SU-DHL-6 (cell line): ENCODE results near the gene GNB2.

Experiments
- H2AFZ ChIP-seq: fragments of 200-600 bp; sonication (generic); 2 replicates; pipeline ENCODE4 v1.6.1; 2014; ENCODE audit warnings: low read depth, mild to moderate bottlenecking, moderate library complexity, mixed read lengths, antibody characterized with exemption, low read length; ENCODE audit not compliant: severe bottlenecking
- H3F3A ChIP-seq: fragments of 200-600 bp; shearing (Covaris generic); 2 replicates; pipeline ENCODE4 v1.6.0; 2016; ENCODE audit warnings: antibody characterized with exemption, mild to moderate bottlenecking; ENCODE audit not compliant: insufficient read depth
- H3K27ac ChIP-seq: fragments of 200-600 bp; sonication (generic); 2 replicates; pipeline ENCODE4 v1.5.1; 2016; ENCODE audit warnings: low read depth, mild to moderate bottlenecking, low read length, moderate library complexity, mixed read lengths
- H3K27me3 ChIP-seq: fragments of 200-600 bp; sonication (generic), shearing (Covaris generic); 2 replicates; pipeline ENCODE4 v1.6.0; 2014; ENCODE audit warnings: mild to moderate bottlenecking, low read length
- H3K36me3 ChIP-seq: fragments of 200-600 bp; sonication (generic); 2 replicates; pipeline ENCODE4 v1.6.1; 2014; ENCODE audit warnings: mild to moderate bottlenecking, low read length, mixed read lengths
- H3K4me2 ChIP-seq: fragments of 300-600, 200-600 bp; shearing (Covaris generic), sonication (generic); 2 replicates; pipeline ENCODE4 v1.6.0; 2014; ENCODE audit warnings: low read length, low read depth, mild to moderate bottlenecking; ENCODE audit not compliant: poor library complexity, severe bottlenecking
- H3K4me3 ChIP-seq: fragments of 200-600 bp; sonication (generic); 2 replicates; pipeline ENCODE4 v1.5.1; 2014; ENCODE audit warnings: antibody characterized with exemption, low read length, mild to moderate bottlenecking, mixed read lengths; ENCODE audit not compliant: insufficient read depth, poor library complexity, severe bottlenecking
- H3K79me2 ChIP-seq: fragments of 200-600 bp; sonication (generic); 2 replicates; pipeline ENCODE4 v1.6.1; 2014; ENCODE audit warnings: mild to moderate bottlenecking, low read length, moderate library complexity; ENCODE audit not compliant: insufficient read depth
- H3K9ac ChIP-seq: fragments of 200-600 bp; sonication (generic); 2 replicates; pipeline ENCODE4 v1.7.0; 2014; ENCODE audit warnings: mild to moderate bottlenecking, low read length
- H3K9me2 ChIP-seq: fragments of 200-600 bp; sonication (generic); replicated peaks from 2 replicates; pipeline ENCODE4 v1.6.1; 2014; ENCODE audit warnings: low read length; ENCODE audit not compliant: insufficient read depth
- H3K9me3 ChIP-seq: fragments of 200-600 bp; sonication (generic); 2 replicates; pipeline ENCODE4 v1.6.1; 2014; ENCODE audit warnings: low read length, mixed read lengths; ENCODE audit not compliant: insufficient read depth
- H4K20me1 ChIP-seq: fragments of 200-600 bp; sonication (generic); 2 replicates; pipeline ENCODE4 v1.6.1; 2014; ENCODE audit warnings: low read depth, mild to moderate bottlenecking, antibody characterized with exemption, low read length, moderate library complexity, mixed read lengths
- CTCF ChIP-seq: fragments of 200-600 bp; sonication (generic); IDR thresholded peaks from one replicate; pipeline ENCODE4 v1.5.1; 2017; ENCODE audit warnings: antibody characterized with exemption, mild to moderate bottlenecking, low read length, moderate library complexity; ENCODE audit not compliant: insufficient read depth, poor library complexity, severe bottlenecking
- EZH2phosphoT487 ChIP-seq: fragments of 200-600 bp; sonication (generic), shearing (Covaris generic); conservative IDR thresholded peaks from 2 replicates; pipeline ENCODE4 v1.6.1; 2018; ENCODE audit warnings: mild to moderate bottlenecking, antibody characterized with exemption, low read length, moderate library complexity, mixed read lengths

The GNB2 gene

DNA sequence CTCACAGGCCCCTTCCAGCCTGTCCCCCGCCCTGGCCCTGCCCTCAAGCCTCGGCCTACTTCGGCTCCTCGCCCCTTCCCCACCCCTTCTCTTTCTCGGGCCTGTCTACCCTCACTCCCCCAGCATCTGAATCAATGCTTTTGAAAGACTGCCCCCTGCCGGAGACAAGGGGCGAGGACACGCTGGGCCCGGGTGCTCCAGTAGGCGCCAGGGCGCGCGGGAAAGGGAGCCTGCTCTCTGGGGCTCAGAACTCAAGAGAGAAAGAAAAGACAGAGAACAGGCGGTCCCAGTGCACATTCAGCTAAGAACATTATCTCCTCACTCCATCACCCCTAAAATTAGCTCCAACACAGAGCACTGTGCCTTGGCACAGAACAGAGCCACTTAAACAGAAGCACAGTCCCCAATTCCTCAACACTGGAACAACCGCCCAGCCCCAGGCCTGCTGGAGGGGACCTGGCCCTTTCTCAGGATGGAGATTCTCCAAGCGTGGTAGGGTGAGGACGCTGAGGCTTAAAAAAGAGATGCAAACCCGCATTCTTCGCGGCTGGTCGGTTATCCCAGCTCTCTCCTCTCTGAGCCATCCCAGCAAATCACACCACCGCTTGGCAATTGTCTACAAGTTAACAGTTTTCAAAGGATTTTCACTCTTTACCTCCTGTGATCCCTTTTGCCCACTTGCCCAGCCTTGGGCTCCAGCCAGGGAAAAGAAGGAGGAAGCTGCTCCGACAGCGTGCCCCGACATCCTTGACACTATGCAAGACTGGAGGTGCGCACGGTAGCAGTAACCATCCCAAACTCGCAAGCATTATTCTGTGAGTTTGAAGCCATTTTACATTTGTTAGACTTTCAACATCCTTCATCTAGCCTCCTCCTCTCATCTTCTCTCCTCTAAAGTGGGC lies 18.4 kb downstream of the GNB2 start:
- peaks cover 9% of the 10 kb centered on the region; the same call in 1 of the 2 replicates for H4K20me1 ChIP-seq

GRCh38 chr7:100692578-100692961 lies 19.0 kb downstream of the GNB2 start:
- H2AFZ ChIP-seq, result no peak overlapping the region
- H3K9me2 ChIP-seq, result no peaks in the 10 kb centered on the region
- peaks cover 42% of the 10 kb centered on the region for H3K79me2 ChIP-seq
- H3K27ac ChIP-seq, result no peak overlapping the region
- TF ChIP-seq EZH2phosphoT487, result no peak
- TF ChIP-seq CTCF, result no peak
- no peaks in the 10 kb centered on the region for H3K36me3 ChIP-seq
- peak overlapping the region; percentile 91 for H3K4me2 ChIP-seq
- peak overlapping the region; percentile 88 for H3K9ac ChIP-seq
- H3K27me3 ChIP-seq, result no peaks in the 10 kb centered on the region
- peaks cover 9% of the 10 kb centered on the region; the same call in 1 of the 2 replicates for H4K20me1 ChIP-seq
- peaks cover 24% of the 10 kb centered on the region for H3F3A ChIP-seq
- peak overlapping the region; percentile 77 for H3K4me3 ChIP-seq
- H3K9me3 ChIP-seq, result no peaks in the 10 kb centered on the region

More for the DNA sequence above, 18.4 kb downstream of the GNB2 start:
- Histone ChIP-seq H3K4me3 (peak overlapping the region; percentile 1), H3F3A (peaks cover 24% of the 10 kb centered on the region), H3K79me2 (peaks cover 42% of the 10 kb centered on the region), H3K9me2 (no peaks in the 10 kb centered on the region), H3K36me3 (no peaks in the 10 kb centered on the region), H3K9ac (peak overlapping the region; percentile 88), H2AFZ (no peak overlapping the region), H3K4me2 (peak overlapping the region; percentile 91), H3K27ac (no peak overlapping the region), H3K9me3 (no peaks in the 10 kb centered on the region), H3K27me3 (no peaks in the 10 kb centered on the region)
- TF ChIP-seq CTCF (peak; percentile 100), EZH2phosphoT487 (no peak)

DNA sequence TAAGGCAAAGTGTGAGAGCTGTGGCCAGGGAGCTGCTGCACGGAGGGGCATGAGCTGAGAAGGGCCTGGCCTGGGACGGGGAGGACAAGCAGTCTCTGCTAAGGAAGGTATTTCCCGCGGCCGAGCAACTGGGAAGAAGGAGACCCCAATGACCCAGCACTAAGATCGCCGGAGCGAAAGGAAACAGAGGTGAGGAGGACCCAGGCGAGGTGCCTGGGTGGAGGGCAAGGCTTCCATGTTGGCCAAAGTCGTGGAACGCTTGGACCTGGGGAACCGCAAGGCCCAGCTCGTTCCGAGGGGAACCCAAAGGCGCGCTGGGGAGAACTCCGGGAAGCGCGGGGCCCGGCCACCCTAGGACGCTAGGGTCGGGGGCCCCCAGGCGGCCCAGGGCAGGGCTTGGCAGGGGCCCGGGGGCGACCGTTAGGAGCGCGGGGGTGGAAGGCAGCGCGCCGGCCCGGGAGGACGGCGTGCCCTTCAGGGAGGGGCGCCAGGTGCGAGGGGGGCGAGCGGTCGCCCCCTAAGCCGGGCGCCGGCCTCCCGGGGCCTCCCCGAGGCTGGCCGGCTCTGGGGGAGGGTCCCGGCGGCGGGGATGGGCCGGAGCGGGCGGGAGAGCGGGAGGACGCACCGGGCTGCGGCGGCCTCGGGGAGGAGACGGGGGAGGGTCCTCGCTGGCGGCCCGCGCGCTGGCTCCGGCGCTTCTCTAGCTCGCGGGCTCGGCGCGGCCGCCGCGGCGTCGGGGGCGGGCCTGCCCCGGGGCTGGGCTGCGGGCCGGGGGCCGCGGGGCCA lies 20.0 kb downstream of the GNB2 start:
- no peaks in the 10 kb centered on the region for H3K36me3 ChIP-seq
- H3K4me2 ChIP-seq, result peak overlapping the region; percentile 91
- peak overlapping the region; percentile 88 for H3K9ac ChIP-seq
- H4K20me1 ChIP-seq, result peaks cover 9% of the 10 kb centered on the region; the same call in 1 of the 2 replicates
- H2AFZ ChIP-seq, result no peak overlapping the region
- H3K9me3 ChIP-seq, result no peaks in the 10 kb centered on the region
- H3K4me3 ChIP-seq, result peak overlapping the region; percentile 77
- H3K79me2 ChIP-seq, result peaks cover 39% of the 10 kb centered on the region
- no peak overlapping the region for H3K27ac ChIP-seq
- TF ChIP-seq CTCF (no peak), EZH2phosphoT487 (no peak)
- H3K27me3 ChIP-seq, result no peaks in the 10 kb centered on the region
- peaks cover 24% of the 10 kb centered on the region for H3F3A ChIP-seq
- no peaks in the 10 kb centered on the region for H3K9me2 ChIP-seq
